Stimulated activated naive CD8-positive, alpha-beta T cell treated with anti-CD3 and anti-CD28 coated beads, Interleukin-15, Interleukin-2, amounts not matched to agents 100 ng/mL and 50 ng/mL, for 24 hours (primary cell): ENCODE data around the gene TMEM35B.
"Not testable (repeated sequence)": the region's sequence is repeated elsewhere in the genome, so short reads cannot be mapped to it uniquely, and the experiment has no call there.

Experiments used
- H3K27ac Mint-ChIP-seq: one replicate; pipeline ENCODE4 v1.8.0; 2021; ENCODE audit warnings: mild to moderate bottlenecking, mixed read lengths
- H3K27me3 Mint-ChIP-seq: one replicate; pipeline ENCODE4 v1.8.0; 2021; ENCODE audit warnings: mixed read lengths
- H3K36me3 Mint-ChIP-seq: one replicate; pipeline ENCODE4 v1.8.0; 2021; ENCODE audit warnings: low read depth, mixed read lengths
- H3K4me1 Mint-ChIP-seq: one replicate; pipeline ENCODE4 v1.8.0; 2021; ENCODE audit warnings: low read depth, mixed read lengths
- H3K4me3 Mint-ChIP-seq: one replicate; pipeline ENCODE4 v1.8.0; 2021; ENCODE audit warnings: mild to moderate bottlenecking, mixed read lengths
- H3K9me3 Mint-ChIP-seq: one replicate; pipeline ENCODE4 v1.8.0; 2021; ENCODE audit warnings: mixed read lengths

Gene TMEM35B

DNA sequence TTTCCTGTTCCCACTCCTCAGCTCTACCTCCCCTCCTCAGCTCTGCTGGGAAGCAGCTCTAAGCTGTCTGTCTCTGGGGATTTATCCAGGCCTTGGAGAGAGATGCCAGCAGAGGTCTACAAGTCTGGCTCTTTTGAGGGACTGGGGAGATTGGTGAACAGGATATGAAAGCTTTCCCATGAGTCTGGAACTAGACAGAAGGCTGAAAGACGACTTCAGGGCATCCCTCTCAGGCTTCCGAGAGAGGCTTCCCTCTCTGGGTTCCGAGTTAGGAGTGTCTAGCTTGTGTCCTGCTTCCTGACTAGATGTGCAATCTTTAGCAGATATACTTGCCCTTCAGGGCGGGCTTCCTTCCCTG, 733 bp downstream of the TMEM35B start:
- Mint-ChIP-seq H3K36me3 (peaks cover 33% of the 10 kb centered on the region), H3K9me3 (no peaks in the 10 kb centered on the region), H3K27ac (peak overlapping the region; percentile 97), H3K4me3 (peak overlapping the region; percentile 98), H3K4me1 (peaks cover 67% of the 10 kb centered on the region), H3K27me3 (no peaks in the 10 kb centered on the region)

DNA sequence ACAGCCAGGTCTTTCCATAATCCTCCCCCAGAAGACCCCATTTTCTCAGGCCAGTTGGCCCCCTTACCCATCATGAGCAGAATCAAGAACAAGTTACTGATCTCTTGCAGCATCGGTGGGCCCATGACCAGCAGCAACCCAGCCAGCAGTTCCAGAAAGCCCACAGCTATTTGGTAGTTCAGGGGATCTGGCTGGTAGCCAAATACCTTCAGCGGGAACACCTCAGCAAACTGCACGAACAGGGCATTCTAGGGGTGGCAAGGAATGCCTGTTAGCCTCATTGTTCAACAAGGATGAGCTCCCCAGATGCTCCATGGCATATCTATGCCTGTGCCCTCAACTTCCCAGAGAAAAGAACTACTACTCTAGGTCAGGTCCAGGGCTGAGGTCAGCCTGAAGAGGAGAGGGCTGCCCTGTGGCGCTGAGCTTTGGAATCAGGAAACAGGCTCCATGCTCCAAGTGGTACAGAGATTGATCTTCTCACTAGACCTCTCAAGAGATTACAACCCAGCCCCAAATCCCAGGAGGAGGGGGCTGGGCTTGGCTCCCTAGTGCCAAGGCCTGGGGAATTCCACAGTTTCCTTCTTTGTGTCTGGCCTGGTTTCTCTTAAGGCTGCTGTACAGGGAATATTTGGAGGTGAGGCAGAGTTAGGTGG, 1.3 kb downstream of the TMEM35B start:
- Mint-ChIP-seq H3K27me3 (no peaks in the 10 kb centered on the region), H3K4me1 (peaks cover 65% of the 10 kb centered on the region), H3K27ac (peak overlapping the region; percentile 97)

DNA sequence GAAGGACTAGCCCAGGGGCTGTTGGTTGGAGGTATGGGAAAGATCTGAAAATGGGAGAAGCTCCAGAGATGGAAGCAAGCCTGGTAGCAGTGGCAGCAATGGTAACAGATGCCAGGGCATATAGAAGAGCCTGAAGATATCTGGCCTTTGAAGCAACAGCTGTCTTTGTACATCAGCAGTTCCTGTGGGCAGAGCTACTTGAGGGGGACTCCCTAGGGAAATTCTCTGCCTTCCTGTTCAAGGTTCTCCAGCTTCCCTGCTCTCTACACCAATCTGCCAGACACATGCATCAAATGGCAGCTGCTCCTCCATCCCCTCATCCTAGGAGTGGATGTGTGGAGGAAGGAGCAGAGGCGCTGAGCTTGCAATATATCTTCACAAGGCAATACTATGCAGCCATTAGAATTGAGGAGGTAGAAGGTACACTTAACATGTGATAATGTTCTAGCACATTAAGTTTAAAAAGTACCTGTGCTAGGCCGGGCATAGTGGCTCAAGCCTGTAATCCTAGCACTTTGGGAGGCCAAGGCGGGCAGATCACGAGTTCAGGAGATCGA, 2.2 kb downstream of the TMEM35B start:
- H3K4me3 Mint-ChIP-seq: peak overlapping the region; percentile 51
- H3K27ac Mint-ChIP-seq: no peak overlapping the region
- H3K4me1 Mint-ChIP-seq: peaks cover 60% of the 10 kb centered on the region
- H3K9me3 Mint-ChIP-seq: no peaks in the 10 kb centered on the region
- H3K27me3 Mint-ChIP-seq: no peaks in the 10 kb centered on the region
- peaks cover 27% of the 10 kb centered on the region for H3K36me3 Mint-ChIP-seq

More for the DNA sequence above, 1.3 kb downstream of the TMEM35B start:
- Mint-ChIP-seq H3K9me3 (no peaks in the 10 kb centered on the region), H3K36me3 (peaks cover 33% of the 10 kb centered on the region), H3K4me3 (peak overlapping the region; percentile 98)

DNA sequence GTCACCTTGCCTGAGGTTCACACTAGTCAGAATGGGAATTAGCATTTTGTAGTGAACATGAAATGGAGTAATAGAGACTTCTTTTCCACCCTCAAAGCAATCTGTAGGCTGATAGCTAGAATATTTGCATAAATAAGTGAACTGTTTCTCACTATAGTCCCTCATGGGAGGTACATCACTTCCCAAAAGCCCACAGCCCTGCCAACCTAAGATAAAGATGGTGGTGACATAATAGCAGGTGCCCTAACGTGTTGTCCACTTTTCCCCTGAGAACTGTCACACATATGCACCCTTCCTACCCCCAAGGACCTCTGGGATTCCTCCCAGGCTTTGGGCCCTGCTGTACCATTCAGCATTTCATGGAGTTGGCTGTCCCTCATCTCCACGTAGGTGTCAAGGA, 4.4 kb downstream of the TMEM35B start:
- H3K36me3 Mint-ChIP-seq: peaks cover 30% of the 10 kb centered on the region
- no peaks in the 10 kb centered on the region for H3K27me3 Mint-ChIP-seq
- no peak overlapping the region for H3K4me3 Mint-ChIP-seq
- H3K4me1 Mint-ChIP-seq: peaks cover 38% of the 10 kb centered on the region
- H3K9me3 Mint-ChIP-seq: peaks cover 2% of the 10 kb centered on the region
- no peak overlapping the region for H3K27ac Mint-ChIP-seq

DNA sequence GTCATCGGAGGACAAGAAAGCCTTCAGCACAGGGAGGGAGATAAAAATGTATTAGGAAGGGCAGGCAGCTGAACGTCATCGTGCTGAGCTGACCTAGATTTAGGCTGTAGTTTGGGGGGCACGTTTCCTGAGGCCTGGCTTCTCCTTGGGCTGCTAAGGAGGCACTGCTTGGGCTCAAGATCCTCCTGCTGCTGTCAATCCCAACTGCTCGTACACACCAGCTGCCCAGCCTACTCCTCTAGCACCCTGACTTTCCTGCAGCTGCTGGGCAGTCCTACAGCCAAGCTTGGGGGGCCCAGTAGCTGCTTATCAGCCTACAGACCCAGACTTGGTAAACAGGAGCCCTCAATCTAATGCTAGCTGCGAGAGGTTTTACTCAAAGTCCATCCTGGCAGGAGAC, 6.2 kb downstream of the TMEM35B start:
- peaks cover 32% of the 10 kb centered on the region for H3K36me3 Mint-ChIP-seq
- H3K27me3 Mint-ChIP-seq: no peaks in the 10 kb centered on the region
- H3K27ac Mint-ChIP-seq: peak overlapping the region; percentile 49
- H3K4me3 Mint-ChIP-seq: no peak overlapping the region
- peaks cover 4% of the 10 kb centered on the region for H3K9me3 Mint-ChIP-seq
- peaks cover 30% of the 10 kb centered on the region for H3K4me1 Mint-ChIP-seq

DNA sequence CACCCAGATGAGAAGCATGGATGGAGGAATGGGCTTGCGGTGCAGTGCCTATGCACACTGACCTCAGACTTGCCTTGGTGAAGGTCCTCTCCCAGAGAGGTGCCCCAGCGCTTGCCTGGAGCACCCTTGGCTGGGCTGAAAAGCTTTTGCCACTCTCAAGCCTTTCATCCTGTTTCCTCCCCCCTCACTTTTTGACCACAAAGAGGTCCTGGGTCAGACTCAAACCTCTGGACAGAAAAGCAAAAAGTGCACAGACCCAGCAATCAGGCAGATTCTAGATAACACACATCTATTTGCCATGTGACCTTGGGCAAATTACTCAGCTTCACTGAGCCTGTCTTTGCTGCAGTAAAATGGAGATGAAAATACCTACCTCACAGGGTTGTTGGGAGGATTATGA, 7.3 kb downstream of the TMEM35B start:
- Mint-ChIP-seq H3K27ac (peak overlapping the region; percentile 49), H3K27me3 (no peaks in the 10 kb centered on the region), H3K36me3 (peaks cover 32% of the 10 kb centered on the region), H3K4me1 (peaks cover 20% of the 10 kb centered on the region), H3K9me3 (peaks cover 4% of the 10 kb centered on the region), H3K4me3 (no peak overlapping the region)

DNA sequence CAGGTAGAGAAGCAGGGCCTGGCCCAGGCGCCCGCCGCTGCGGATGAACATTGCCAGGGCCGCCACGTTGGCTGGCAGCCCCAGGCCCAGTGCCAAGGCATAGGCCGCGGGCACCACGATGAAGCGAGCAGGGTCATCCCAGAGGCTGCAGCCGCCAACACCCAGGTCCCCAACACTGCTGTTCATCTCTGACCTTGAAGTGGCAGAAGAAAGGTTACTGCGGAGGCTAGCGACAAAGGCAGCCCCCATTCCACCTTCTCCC, 8.0 kb downstream of the TMEM35B start:
- Mint-ChIP-seq H3K4me1 (peaks cover 16% of the 10 kb centered on the region), H3K4me3 (no peak overlapping the region), H3K9me3 (peaks cover 4% of the 10 kb centered on the region), H3K27me3 (no peaks in the 10 kb centered on the region), H3K36me3 (peaks cover 29% of the 10 kb centered on the region), H3K27ac (no peak overlapping the region)

DNA sequence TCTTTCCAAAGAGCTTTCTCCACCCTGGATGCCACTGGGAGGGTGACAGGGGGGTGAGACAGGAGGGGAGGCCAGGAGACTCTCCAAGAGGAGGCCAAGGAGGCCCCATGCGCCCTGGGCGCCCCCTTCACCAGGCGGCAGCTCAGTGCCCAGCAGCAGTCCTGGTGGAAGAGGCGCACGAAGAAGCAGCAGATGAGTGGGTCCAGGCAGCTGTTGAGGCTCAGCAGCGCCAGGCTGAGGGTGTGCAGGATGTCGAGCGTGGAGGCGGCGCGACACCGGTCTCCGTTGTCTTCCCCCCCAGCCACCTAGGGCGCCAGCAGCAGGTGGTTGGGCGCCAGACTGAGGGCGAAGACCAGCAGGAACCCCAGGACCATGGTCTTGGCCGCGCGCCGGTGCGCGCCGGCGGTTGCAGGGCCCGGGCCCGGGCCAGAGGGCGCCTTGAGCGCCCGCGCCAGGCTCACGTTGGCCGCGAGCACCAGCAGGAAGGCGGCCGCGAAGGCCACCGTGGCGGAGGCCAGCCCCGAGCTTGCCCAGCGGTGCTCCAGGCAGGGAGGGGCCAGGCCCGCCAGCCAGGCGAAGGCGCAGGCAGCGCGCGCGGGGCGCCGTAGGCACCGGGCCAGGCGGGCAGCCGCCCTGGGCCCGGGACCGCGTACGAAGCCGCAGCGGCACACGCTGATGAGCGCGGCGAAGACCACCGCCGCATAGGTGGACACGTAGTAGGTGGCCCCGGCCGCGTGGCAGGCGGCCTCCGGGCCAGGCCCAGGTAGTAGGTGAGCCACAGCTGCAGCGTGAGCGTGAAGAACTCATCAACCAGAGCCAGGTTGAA, 8.6 kb downstream of the TMEM35B start:
- Mint-ChIP-seq H3K36me3 (peaks cover 23% of the 10 kb centered on the region), H3K4me1 (peaks cover 16% of the 10 kb centered on the region), H3K27ac (no peak overlapping the region)

DNA sequence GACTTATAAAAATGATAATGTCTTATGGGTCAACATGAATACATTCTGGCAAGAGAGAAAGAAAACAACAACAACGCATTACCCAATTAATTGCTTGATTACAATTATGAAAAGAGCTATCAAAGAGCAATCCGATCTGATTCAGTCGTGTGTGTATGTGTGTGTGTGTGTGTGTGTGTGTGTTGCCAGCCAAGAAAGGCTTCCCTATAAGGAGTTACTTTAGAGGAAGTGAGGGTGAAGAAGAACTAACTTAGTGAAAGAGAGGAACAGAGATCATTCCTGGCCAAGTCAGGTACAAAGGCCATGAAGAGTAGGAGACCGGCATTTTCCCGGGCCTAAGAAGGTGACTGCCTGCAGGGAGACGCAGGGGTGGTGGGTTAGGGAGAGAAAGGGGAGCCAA, 9.4 kb downstream of the TMEM35B start:
- no peak overlapping the region for H3K27ac Mint-ChIP-seq
- H3K4me3 Mint-ChIP-seq: no peak overlapping the region
- H3K36me3 Mint-ChIP-seq: peaks cover 18% of the 10 kb centered on the region
- peaks cover 10% of the 10 kb centered on the region for H3K4me1 Mint-ChIP-seq
- no peaks in the 10 kb centered on the region for H3K27me3 Mint-ChIP-seq
- peaks cover 4% of the 10 kb centered on the region for H3K9me3 Mint-ChIP-seq

More for the DNA sequence above, 8.6 kb downstream of the TMEM35B start:
- no peak overlapping the region for H3K4me3 Mint-ChIP-seq
- H3K27me3 Mint-ChIP-seq: no peaks in the 10 kb centered on the region
- H3K9me3 Mint-ChIP-seq: peaks cover 4% of the 10 kb centered on the region

DNA sequence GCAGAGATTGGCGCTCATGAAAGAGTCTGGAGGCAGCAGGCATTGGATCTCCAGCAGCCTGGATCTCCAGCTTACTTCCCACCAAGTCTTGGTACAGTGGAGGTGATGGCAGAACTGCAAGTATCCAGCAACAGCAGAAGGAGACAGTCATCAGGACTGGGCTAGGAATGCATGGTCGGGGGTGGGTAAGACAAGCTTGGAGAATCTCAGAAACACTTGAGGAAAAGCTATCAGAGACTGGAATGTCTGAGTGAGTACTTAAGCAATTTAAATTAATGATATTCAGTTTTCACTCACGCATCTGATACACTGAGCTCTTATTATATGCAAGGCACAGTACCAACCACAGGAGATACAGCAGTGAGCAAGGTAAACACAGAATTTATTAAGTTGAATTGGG, 9.8 kb downstream of the TMEM35B start:
- Mint-ChIP-seq H3K27ac (no peak overlapping the region), H3K27me3 (no peaks in the 10 kb centered on the region), H3K9me3 (peaks cover 4% of the 10 kb centered on the region), H3K4me1 (peaks cover 5% of the 10 kb centered on the region), H3K4me3 (no peak overlapping the region), H3K36me3 (peaks cover 14% of the 10 kb centered on the region)

DNA sequence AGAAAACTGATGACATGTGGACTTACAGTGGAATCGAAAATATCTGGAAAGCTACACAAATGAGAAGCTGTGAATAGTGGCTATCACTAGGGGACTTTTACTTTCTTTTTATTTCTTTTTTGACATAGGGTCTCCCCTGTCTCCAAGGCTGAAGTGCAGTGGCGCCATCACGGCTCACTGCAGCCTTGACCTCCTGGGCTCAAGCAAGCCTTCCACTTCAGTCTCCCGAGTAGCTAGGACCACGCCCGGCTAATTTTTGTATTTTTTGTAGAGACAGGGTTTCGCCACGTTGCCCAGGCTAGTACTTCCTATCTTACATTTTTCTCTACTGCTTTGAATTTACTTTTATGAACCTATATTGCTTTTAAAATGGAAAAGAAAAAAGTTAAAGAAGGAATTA, 10.5 kb downstream of the TMEM35B start:
- H3K36me3 Mint-ChIP-seq: peaks cover 12% of the 10 kb centered on the region
- peaks cover 5% of the 10 kb centered on the region for H3K4me1 Mint-ChIP-seq
- H3K27ac Mint-ChIP-seq: no peak overlapping the region
- no peak overlapping the region for H3K4me3 Mint-ChIP-seq
- peaks cover 4% of the 10 kb centered on the region for H3K9me3 Mint-ChIP-seq
- H3K27me3 Mint-ChIP-seq: no peaks in the 10 kb centered on the region

DNA sequence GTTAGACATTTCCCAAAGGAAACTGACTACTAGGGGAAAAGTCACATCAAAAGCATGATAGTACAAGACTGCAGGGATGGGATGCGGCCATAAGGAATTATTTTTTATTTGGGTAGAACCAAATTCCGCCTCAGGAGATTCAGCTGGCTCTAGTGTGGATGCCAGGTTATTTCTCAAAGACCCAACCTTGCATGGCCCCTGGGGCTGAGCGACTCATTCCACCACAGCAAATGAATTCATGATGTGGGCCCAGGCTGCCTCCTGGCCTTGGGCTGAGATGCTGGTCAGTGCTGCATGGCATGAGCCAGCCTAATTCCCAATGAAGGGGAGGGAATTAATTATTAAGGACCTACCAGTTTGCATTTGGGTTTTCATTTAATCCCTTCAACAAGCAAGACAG, 11.8 kb downstream of the TMEM35B start:
- peaks cover 12% of the 10 kb centered on the region for H3K36me3 Mint-ChIP-seq
- H3K27ac Mint-ChIP-seq: no peak overlapping the region
- peaks cover 4% of the 10 kb centered on the region for H3K9me3 Mint-ChIP-seq
- peaks cover 2% of the 10 kb centered on the region for H3K4me1 Mint-ChIP-seq
- H3K4me3 Mint-ChIP-seq: no peak overlapping the region
- no peaks in the 10 kb centered on the region for H3K27me3 Mint-ChIP-seq

DNA sequence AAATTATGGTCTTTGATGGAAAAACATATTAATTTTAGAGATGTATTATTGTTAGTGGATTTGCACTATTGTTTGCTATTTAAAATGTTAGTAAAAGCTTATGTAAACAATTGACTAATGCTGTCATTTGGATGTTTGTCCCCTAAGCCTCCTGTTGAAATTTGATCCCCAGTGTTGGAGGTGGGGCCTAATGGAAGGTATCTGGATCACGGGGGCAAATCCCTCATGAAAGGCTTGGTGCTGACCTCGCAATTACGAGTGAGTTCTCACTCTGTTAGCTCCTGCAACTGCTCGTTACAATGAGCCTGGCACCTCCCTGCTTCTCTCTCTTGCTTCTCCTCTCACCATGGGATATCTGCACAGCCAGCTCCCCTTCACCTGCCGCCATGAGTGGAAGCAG, 14.3 kb downstream of the TMEM35B start:
- peaks cover 3% of the 10 kb centered on the region for H3K9me3 Mint-ChIP-seq
- no peak overlapping the region for H3K27ac Mint-ChIP-seq
- H3K36me3 Mint-ChIP-seq: peaks cover 3% of the 10 kb centered on the region
- no peaks in the 10 kb centered on the region for H3K27me3 Mint-ChIP-seq
- no peak overlapping the region for H3K4me3 Mint-ChIP-seq
- H3K4me1 Mint-ChIP-seq: peaks cover 2% of the 10 kb centered on the region

DNA sequence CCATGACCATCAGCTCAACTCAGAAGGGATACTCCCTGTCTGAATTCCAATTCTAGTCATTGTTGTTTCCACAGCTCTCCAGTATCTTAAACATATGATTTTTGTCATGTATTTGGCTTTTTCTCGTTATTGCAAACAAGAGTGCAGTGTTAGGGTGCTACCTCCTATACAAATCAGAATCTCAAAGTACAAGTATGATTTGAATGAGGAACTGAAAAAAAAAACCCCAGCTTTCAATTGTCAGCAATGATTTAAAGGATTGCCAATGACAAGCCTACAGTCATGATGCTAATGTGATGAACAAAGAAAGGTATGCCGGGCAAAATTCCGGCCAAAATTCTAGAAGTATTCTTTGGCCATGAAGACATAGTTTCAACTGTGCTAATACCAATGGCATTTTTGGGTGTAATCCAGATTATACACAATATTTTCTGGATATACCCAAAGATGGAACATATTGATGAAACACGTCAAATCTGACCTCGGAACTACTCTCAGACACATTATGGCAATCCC, 14.9 kb downstream of the TMEM35B start:
- no peaks in the 10 kb centered on the region for H3K36me3 Mint-ChIP-seq
- H3K27ac Mint-ChIP-seq: no peak overlapping the region
- H3K4me3 Mint-ChIP-seq: no peak overlapping the region
- H3K4me1 Mint-ChIP-seq: peaks cover 2% of the 10 kb centered on the region
- no peaks in the 10 kb centered on the region for H3K27me3 Mint-ChIP-seq
- H3K9me3 Mint-ChIP-seq: no peaks in the 10 kb centered on the region

DNA sequence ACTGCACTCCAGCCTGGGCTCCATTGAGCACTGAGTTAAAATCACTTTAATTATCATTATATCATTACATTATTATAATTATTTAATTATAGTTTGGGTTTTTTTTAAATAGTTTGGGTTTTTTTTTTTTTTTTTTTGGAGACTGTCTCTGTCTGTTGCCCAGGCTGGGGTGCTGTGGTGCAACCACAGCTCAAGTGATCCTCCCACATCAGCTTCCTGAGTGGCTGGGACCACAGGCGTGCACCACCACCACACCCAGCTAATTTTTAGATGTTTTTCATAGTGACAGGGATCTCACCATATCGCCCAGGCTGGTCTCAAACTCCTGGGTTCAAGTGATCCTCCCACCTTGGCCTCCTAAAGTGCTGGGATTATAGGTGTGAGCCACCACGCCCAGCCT, 16.9 kb downstream of the TMEM35B start:
- not testable (repeated sequence) for H3K4me3 Mint-ChIP-seq, H3K27me3 Mint-ChIP-seq

More for the DNA sequence above, 16.9 kb downstream of the TMEM35B start:
- not testable (repeated sequence) for H3K9me3 Mint-ChIP-seq, H3K36me3 Mint-ChIP-seq, H3K4me1 Mint-ChIP-seq, H3K27ac Mint-ChIP-seq
